ENCODE results near the gene CPT1B. TPM values are rescaled to one million over a fixed set of nuclear protein-coding genes. Genes with fewer than 3 reads are reported as not detected.

Gene CPT1B
- total and polyA plus RNA-seq, 2 experiments from 2014 or later: 5.6 to 14.4 TPM

DNA sequence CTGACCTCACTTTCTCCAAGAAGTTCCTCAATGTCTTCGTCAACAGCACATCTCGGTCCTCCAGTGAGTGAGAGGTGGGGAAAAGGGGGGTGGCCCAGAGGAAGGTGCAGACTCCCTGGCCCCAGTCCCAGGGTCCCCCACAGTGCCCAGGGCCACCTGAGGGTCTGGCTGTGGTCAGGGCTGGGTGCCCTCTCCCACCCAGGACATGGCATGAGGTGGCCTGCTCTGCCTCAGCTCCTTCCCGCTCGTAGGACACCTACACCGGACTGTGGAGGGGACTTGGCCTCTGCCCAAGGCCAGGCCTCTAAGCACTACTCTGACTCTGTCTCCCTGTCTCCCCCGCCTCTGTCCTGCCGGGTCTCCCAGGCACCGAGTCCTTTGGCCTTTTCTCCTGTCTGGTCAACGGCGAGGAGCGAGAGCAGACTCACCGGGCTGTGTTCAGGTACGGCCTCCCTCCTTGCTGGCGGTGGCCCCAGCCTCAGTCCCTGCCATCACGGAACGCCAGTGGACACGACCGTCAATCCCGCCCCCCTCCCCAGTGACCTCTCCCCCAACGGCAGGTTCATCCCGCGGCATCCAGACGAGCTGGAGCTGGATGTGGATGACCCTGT, 26.9 kb upstream of the CPT1B start:
- DNase-seq (ENCODE audit: low spot score) (no peak), ATAC-seq (no peak)
- Histone ChIP-seq H3K36me3 (ENCODE audit: insufficient read depth) (no peaks in the 10 kb centered on the region), H3K4me1 (ENCODE audit: insufficient read depth) (no peaks in the 10 kb centered on the region; the same call in 1 of the 2 replicates), H4K20me1 (replicated peaks; ENCODE audit: insufficient read depth) (no peaks in the 10 kb centered on the region), H3K79me2 (replicated peaks; ENCODE audit: insufficient read depth) (no peaks in the 10 kb centered on the region), H3K27ac (ENCODE audit: low read depth) (no peak overlapping the region), H3F3A (replicated peaks; ENCODE audit: low read depth) (no peaks in the 10 kb centered on the region), H3K4me3 (no peak overlapping the region), H3K27me3 (ENCODE audit: insufficient read depth) (peaks cover 62% of the 10 kb centered on the region), H3K9me2 (ENCODE audit: insufficient read depth) (no peaks in the 10 kb centered on the region), H2AFZ (no peak overlapping the region), H3K4me2 (no peak overlapping the region)
- no peaks in the 10 kb centered on the region; the same call in 2 of the 3 replicates for H3K36me3 Mint-ChIP-seq (ENCODE audit: low read depth)
- no peaks in the 10 kb centered on the region for H3K9me3 Mint-ChIP-seq
- H3K27me3 Mint-ChIP-seq (ENCODE audit: insufficient read depth, low read depth, poor library complexity): peaks cover 59% of the 10 kb centered on the region
- H3K4me3 Mint-ChIP-seq: no peak overlapping the region
- peaks cover 12% of the 10 kb centered on the region for H3K4me1 Mint-ChIP-seq
- TF ChIP-seq CREB1 (CRISPR knock-in tag; IDR thresholded peaks at IDR 0.05; ENCODE audit: low read depth): no peak
- no peak for TF ChIP-seq ZNF331 (CRISPR knock-in tag; IDR thresholded peaks at IDR 0.05; ENCODE audit: low read depth)
- TF ChIP-seq EZH2 (IDR thresholded peaks at IDR 0.05; ENCODE audit: low read depth, unreplicated experiment): no peak
- H3K27ac Mint-ChIP-seq: no peak overlapping the region

DNA sequence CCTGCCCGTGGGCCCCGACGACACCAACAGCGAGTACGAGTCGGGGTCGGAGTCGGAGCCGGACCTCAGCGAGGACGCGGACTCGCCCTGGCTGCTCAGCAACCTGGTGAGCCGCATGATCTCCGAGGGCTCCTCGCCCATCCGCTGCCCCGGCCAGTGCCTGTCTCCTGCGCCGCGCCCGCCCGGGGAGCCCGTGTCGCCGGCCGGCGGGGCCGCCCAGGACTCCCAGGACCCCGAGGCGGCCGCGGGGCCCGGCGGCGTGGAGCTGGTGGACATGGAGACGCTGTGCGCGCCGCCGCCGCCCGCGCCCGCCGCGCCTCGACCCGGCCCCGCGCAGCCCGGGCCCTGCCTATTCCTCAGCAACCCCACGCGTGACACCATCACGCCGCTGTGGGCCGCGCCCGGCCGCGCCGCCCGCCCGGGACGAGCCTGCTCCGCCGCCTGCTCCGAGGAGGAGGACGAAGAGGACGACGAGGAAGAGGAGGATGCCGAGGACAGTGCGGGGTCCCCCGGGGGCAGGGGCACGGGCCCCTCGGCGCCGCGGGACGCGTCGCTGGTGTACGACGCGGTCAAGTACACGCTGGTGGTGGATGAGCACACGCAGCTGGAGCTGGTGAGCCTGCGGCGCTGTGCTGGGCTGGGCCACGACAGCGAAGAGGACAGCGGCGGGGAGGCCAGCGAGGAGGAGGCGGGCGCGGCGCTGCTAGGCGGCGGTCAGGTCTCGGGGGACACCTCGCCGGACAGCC, 26.2 kb upstream of the CPT1B start:
- 0 out of 2 replicates have a peak overlapping the region, but pooled peaks have one; percentile 76 for H2AFZ ChIP-seq
- no peaks in the 10 kb centered on the region for H3K36me3 ChIP-seq (ENCODE audit: insufficient read depth)
- Mint-ChIP-seq H3K4me1 (peaks cover 16% of the 10 kb centered on the region), H3K27me3 (ENCODE audit: insufficient read depth, low read depth, poor library complexity) (peaks cover 62% of the 10 kb centered on the region), H3K27ac (no peak overlapping the region), H3K36me3 (ENCODE audit: low read depth) (peaks cover 3% of the 10 kb centered on the region; the same call in 1 of the 3 replicates), H3K4me3 (no peak overlapping the region), H3K9me3 (0 out of 3 replicates have a peak, but pooled peaks cover 3% of the 10 kb centered on the region)
- no peaks in the 10 kb centered on the region for H3K79me2 ChIP-seq (replicated peaks; ENCODE audit: insufficient read depth)
- H3K4me2 ChIP-seq: peak overlapping the region; percentile 81
- H3K9me2 ChIP-seq (ENCODE audit: insufficient read depth): no peaks in the 10 kb centered on the region
- H4K20me1 ChIP-seq (replicated peaks; ENCODE audit: insufficient read depth): no peaks in the 10 kb centered on the region
- H3K27ac ChIP-seq (ENCODE audit: low read depth): no peak overlapping the region
- DNase-seq (ENCODE audit: low spot score): peak; percentile 34
- no peak for TF ChIP-seq EZH2 (IDR thresholded peaks at IDR 0.05; ENCODE audit: low read depth, unreplicated experiment)
- TF ChIP-seq NANOG (IDR thresholded peaks at IDR 0.05; ENCODE audit: borderline replicate concordance): no peak
- TF ChIP-seq STAT1 (IDR thresholded peaks at IDR 0.05; ENCODE audit: unreplicated experiment): no peak
- TF ChIP-seq ZNF331 (CRISPR knock-in tag; IDR thresholded peaks at IDR 0.05; ENCODE audit: low read depth): no peak
- TF ChIP-seq ETS1 (IDR thresholded peaks at IDR 0.05): no peak
- no peak for TF ChIP-seq REST (IDR thresholded peaks at IDR 0.05; ENCODE audit: unreplicated experiment)
- peak overlapping the region; percentile 51 for H3K4me3 ChIP-seq
- H3F3A ChIP-seq (replicated peaks; ENCODE audit: low read depth): no peaks in the 10 kb centered on the region
- H3K27me3 ChIP-seq (ENCODE audit: insufficient read depth): peaks cover 68% of the 10 kb centered on the region
- ATAC-seq: no peak; the same call in 2 of the 3 replicates
- no peaks in the 10 kb centered on the region; the same call in 1 of the 2 replicates for H3K4me1 ChIP-seq (ENCODE audit: insufficient read depth)

All from GM23338 (cell line).